ENCODE results near the gene NEK7. TPM values are rescaled to one million over a fixed set of nuclear protein-coding genes. Genes with fewer than 3 reads are reported as not detected.
A peak's percentile ranks its signal among the peaks of the same experiment; 100 is the strongest.

The NEK7 gene
- total and polyA plus RNA-seq, 9 of the 15 experiments (the other 6 are each of a cell fraction or from before 2014, with no cell fraction given): 8.5 to 37.3 (median 27.7) TPM

- TF ChIP-seq FOXA3 (CRISPR knock-in tag; conservative IDR thresholded peaks at IDR 0.05 in 1 of 2, IDR thresholded peaks at IDR 0.05 in 1 of 2) (peak in 1 of 2 experiments; percentile 76; a peak in 1 of 4 replicates), SPI1 (IDR thresholded peaks at IDR 0.05; ENCODE audit: borderline replicate concordance, low read depth, low read length) (peak; percentile 62; the same call in 1 of the 2 replicates), SMARCE1 (IDR thresholded peaks at IDR 0.05) (peak; percentile 75; the same call in 1 of the 2 replicates), CXXC5 (CRISPR knock-in tag; IDR thresholded peaks at IDR 0.05) (peak; percentile 22; the same call in 1 of the 2 replicates), KLF16 (IDR thresholded peaks at IDR 0.05) (0 out of 2 replicates have a peak, but pooled peaks have one; percentile 5), RBM39 (optimal IDR thresholded peaks at IDR 0.05; ENCODE audit: low read depth, low read length) (peak; percentile 53), MTA2 (IDR thresholded peaks at IDR 0.05; ENCODE audit: low read depth) (peak; percentile 31; the same call in 1 of the 2 replicates), CCNT2 (IDR thresholded peaks at IDR 0.05; ENCODE audit: borderline replicate concordance, extremely low read depth, insufficient read length, low read depth, low read length) (peak; percentile 51), ZNF263 (CRISPR knock-in tag; IDR thresholded peaks at IDR 0.05; ENCODE audit: borderline replicate concordance) (no peak), FOXM1 (IDR thresholded peaks at IDR 0.05; ENCODE audit: low read depth) (peak; percentile 37; the same call in 1 of the 2 replicates), FOXM1 (CRISPR knock-in tag; IDR thresholded peaks at IDR 0.05; ENCODE audit: low read depth) (no peak), HSF4 (CRISPR knock-in tag; IDR thresholded peaks at IDR 0.05; ENCODE audit: borderline replicate concordance) (no peak), NR1H2 (CRISPR knock-in tag; IDR thresholded peaks at IDR 0.05) (no peak), MAZ (CRISPR knock-in tag; conservative IDR thresholded peaks at IDR 0.05 in 1 of 2, IDR thresholded peaks at IDR 0.05 in 1 of 2) (no peak), TEAD1 (CRISPR knock-in tag; IDR thresholded peaks at IDR 0.05) (0 out of 4 replicates have a peak, but pooled peaks of 1 of the 2 experiments have one; percentile 16), SMAD4 (CRISPR knock-in tag; conservative IDR thresholded peaks at IDR 0.05) (0 out of 2 replicates have a peak, but pooled peaks have one; percentile 35), CBFA2T3 (IDR thresholded peaks at IDR 0.05) (peak; percentile 82), NFIC (IDR thresholded peaks at IDR 0.05) (peak; percentile 90)
- TF ChIP-seq, protein P1, sequence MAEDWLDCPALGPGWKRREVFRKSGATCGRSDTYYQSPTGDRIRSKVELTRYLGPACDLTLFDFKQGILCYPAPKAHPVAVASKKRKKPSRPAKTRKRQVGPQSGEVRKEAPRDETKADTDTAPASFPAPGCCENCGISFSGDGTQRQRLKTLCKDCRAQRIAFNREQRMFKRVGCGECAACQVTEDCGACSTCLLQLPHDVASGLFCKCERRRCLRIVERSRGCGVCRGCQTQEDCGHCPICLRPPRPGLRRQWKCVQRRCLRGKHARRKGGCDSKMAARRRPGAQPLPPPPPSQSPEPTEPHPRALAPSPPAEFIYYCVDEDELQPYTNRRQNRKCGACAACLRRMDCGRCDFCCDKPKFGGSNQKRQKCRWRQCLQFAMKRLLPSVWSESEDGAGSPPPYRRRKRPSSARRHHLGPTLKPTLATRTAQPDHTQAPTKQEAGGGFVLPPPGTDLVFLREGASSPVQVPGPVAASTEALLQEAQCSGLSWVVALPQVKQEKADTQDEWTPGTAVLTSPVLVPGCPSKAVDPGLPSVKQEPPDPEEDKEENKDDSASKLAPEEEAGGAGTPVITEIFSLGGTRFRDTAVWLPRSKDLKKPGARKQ (CRISPR knock-in tag; IDR thresholded peaks at IDR 0.05): no peak
- TF ChIP-seq, protein P2, sequence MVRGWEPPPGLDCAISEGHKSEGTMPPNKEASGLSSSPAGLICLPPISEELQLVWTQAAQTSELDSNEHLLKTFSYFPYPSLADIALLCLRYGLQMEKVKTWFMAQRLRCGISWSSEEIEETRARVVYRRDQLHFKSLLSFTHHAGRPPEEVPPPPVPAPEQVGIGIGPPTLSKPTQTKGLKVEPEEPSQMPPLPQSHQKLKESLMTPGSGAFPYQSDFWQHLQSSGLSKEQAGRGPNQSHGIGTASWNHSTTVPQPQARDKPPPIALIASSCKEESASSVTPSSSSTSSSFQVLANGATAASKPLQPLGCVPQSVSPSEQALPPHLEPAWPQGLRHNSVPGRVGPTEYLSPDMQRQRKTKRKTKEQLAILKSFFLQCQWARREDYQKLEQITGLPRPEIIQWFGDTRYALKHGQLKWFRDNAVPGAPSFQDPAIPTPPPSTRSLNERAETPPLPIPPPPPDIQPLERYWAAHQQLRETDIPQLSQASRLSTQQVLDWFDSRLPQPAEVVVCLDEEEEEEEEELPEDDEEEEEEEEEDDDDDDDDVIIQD (CRISPR knock-in tag; IDR thresholded peaks at IDR 0.05): no peak
- TF ChIP-seq, protein P3, sequence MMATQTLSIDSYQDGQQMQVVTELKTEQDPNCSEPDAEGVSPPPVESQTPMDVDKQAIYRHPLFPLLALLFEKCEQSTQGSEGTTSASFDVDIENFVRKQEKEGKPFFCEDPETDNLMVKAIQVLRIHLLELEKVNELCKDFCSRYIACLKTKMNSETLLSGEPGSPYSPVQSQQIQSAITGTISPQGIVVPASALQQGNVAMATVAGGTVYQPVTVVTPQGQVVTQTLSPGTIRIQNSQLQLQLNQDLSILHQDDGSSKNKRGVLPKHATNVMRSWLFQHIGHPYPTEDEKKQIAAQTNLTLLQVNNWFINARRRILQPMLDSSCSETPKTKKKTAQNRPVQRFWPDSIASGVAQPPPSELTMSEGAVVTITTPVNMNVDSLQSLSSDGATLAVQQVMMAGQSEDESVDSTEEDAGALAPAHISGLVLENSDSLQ (IDR thresholded peaks at IDR 0.05): peak; percentile 84
- TF ChIP-seq, protein P4, sequence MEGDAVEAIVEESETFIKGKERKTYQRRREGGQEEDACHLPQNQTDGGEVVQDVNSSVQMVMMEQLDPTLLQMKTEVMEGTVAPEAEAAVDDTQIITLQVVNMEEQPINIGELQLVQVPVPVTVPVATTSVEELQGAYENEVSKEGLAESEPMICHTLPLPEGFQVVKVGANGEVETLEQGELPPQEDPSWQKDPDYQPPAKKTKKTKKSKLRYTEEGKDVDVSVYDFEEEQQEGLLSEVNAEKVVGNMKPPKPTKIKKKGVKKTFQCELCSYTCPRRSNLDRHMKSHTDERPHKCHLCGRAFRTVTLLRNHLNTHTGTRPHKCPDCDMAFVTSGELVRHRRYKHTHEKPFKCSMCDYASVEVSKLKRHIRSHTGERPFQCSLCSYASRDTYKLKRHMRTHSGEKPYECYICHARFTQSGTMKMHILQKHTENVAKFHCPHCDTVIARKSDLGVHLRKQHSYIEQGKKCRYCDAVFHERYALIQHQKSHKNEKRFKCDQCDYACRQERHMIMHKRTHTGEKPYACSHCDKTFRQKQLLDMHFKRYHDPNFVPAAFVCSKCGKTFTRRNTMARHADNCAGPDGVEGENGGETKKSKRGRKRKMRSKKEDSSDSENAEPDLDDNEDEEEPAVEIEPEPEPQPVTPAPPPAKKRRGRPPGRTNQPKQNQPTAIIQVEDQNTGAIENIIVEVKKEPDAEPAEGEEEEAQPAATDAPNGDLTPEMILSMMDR (IDR thresholded peaks at IDR 0.05 in 2 of 3, conservative IDR thresholded peaks at IDR 0.05 in 1 of 3; ENCODE audit: insufficient read depth in 2 of 3, low read depth in 1 of 3, low read length in 3 of 3): no peak
These were observed 5.4 kb downstream of the NEK7 start (continued) for GRCh38 chr1:198162091-198162767.
